Natural killer cell (primary cell): ENCODE data around the gene ADD1. TPM values are rescaled to one million over a fixed set of nuclear protein-coding genes. Genes with fewer than 3 reads are reported as not detected.
A peak's percentile ranks its signal among the peaks of the same experiment; 100 is the strongest.

ENCODE experiments used
- ATAC-seq, 3 donors: fragments of 150-1000 bp in 2 of 3; fragments of 200-7000 bp in 1 of 3; cut with Tn5 transposase; 1 replicate in 1 of 3; 2 replicates in 2 of 3; pipeline ENCODE4 v1.10.0; 2021; ENCODE audit warnings: mild to moderate bottlenecking in 2 of 3, moderate library complexity in 2 of 3
- DNase-seq, 2 donors: peaks; one replicate each; pipeline versions ENCODE4 v3.0.0 to v3.0.0-alpha.2; 2013 to 2021; ENCODE audit warnings: mixed read lengths in 1 of 2
- H3K27ac ChIP-seq: one replicate; pipeline ENCODE4 v1.5.1; 2013; ENCODE audit warnings: mild to moderate bottlenecking, low read length
- H3K27me3 ChIP-seq: one replicate; pipeline ENCODE4 v1.6.1; 2013; ENCODE audit warnings: low read length; ENCODE audit not compliant: control insufficient read depth, insufficient read depth
- H3K36me3 ChIP-seq: one replicate; pipeline ENCODE4 v1.6.1; 2013; ENCODE audit warnings: low read length; ENCODE audit not compliant: control insufficient read depth, insufficient read depth
- H3K4me1 ChIP-seq: one replicate; pipeline ENCODE4 v1.6.1; 2013; ENCODE audit warnings: low read length; ENCODE audit not compliant: control insufficient read depth, insufficient read depth
- H3K4me3 ChIP-seq: one replicate; pipeline ENCODE4 v1.5.1; 2013; ENCODE audit warnings: low read length
- H3K9me3 ChIP-seq: one replicate; pipeline ENCODE4 v1.6.1; 2013; ENCODE audit warnings: low read length; ENCODE audit not compliant: control insufficient read depth, insufficient read depth
- H3K27ac Mint-ChIP-seq, 2 donors: one replicate each; pipeline ENCODE4 v1.8.0; 2022; ENCODE audit warnings: mild to moderate bottlenecking in 2 of 2, mixed read lengths in 2 of 2, moderate library complexity in 1 of 2
- H3K27me3 Mint-ChIP-seq, 2 donors: one replicate each; pipeline ENCODE4 v1.8.0; 2022; ENCODE audit warnings: low read depth in 2 of 2, mixed read lengths in 2 of 2
- H3K36me3 Mint-ChIP-seq: one replicate; pipeline ENCODE4 v1.8.0; 2022; ENCODE audit warnings: mixed read lengths
- H3K4me1 Mint-ChIP-seq, 2 donors: one replicate each; pipeline ENCODE4 v1.8.0; 2022; ENCODE audit warnings: mixed read lengths in 2 of 2
- H3K4me3 Mint-ChIP-seq: one replicate; pipeline ENCODE4 v1.8.0; 2022; ENCODE audit warnings: mild to moderate bottlenecking, moderate library complexity, mixed read lengths
- H3K9me3 Mint-ChIP-seq, 2 donors: one replicate each; pipeline ENCODE4 v1.8.0; 2022; ENCODE audit warnings: mixed read lengths in 2 of 2
- CTCF ChIP-seq: fragments of 200-600 bp; IDR thresholded peaks from one replicate; pipeline ENCODE4 v1.8.0; 2022; ENCODE audit warnings: antibody characterized with exemption
- WGBS: methylation state at CpG from one replicate; pipeline ENCODE4 v1.1.7; 2013; ENCODE audit warnings: missing lambda C conversion rate; ENCODE audit not compliant: insufficient coverage; 5-methylcytosine and 5-hydroxymethylcytosine counted together
- intact Hi-C: fragments of 100-400 bp; cut with micrococcal nuclease; formaldehyde crosslinking; loops from one replicate; pipeline ENCODE4 v1.14.2; 2022
- total RNA-seq, 4 donors: library from RNA; stranded (reverse); fragments of 120-200 nt in 1 of 4; gene quantifications; one replicate each; pipeline versions ENCODE4 v1.2.3 to v1.2.4, GENCODE V29; 2013 to 2022

The ADD1 gene
- total RNA-seq, 3 donors from 2014 or later (not counting 1 experiment from before 2014, with no cell fraction given), result 383 to 465 (median 452) TPM

GRCh38 chr4:2947926-2948325 is 104.3 kb downstream of the ADD1 start:
- peaks cover 4% of the 10 kb centered on the region for H3K4me1 ChIP-seq
- Mint-ChIP-seq H3K36me3 (peaks cover 25% of the 10 kb centered on the region), H3K27ac (no peak overlapping the region), H3K27me3 (no peaks in the 10 kb centered on the region), H3K9me3 (no peaks in the 10 kb centered on the region), H3K4me1 (peaks cover 0 to 13% of the 10 kb centered on the region in 2 donors), H3K4me3 (no peak overlapping the region)
- TF ChIP-seq CTCF, result no peak
- H3K9me3 ChIP-seq, result no peaks in the 10 kb centered on the region
- no peaks in the 10 kb centered on the region for H3K27me3 ChIP-seq
- no peak for ATAC-seq
- DNase-seq, result no peak
- intact Hi-C loops, result no loop called here
- no peak overlapping the region for H3K27ac ChIP-seq
- no peak overlapping the region for H3K4me3 ChIP-seq
- 96% methylated on average over 11 of the region's 11 CpGs for WGBS
- H3K36me3 ChIP-seq, result peaks cover 74% of the 10 kb centered on the region

- Mint-ChIP-seq H3K9me3 (no peaks in the 10 kb centered on the region), H3K36me3 (peaks cover 33% of the 10 kb centered on the region), H3K4me1 (peaks cover 0 to 10% of the 10 kb centered on the region in 2 donors), H3K4me3 (no peak overlapping the region), H3K27ac (no peak overlapping the region), H3K27me3 (no peaks in the 10 kb centered on the region)
- no peak overlapping the region for H3K27ac ChIP-seq
- WGBS, result 95% methylated on average over 14 of the region's 14 CpGs
- intact Hi-C loops, result no loop called here
- DNase-seq, result peak in 1 of 2 donors; percentile 42
- H3K36me3 ChIP-seq, result peaks cover 78% of the 10 kb centered on the region
- H3K9me3 ChIP-seq, result no peaks in the 10 kb centered on the region
- no peaks in the 10 kb centered on the region for H3K4me1 ChIP-seq
- no peak overlapping the region for H3K4me3 ChIP-seq
- ATAC-seq, result peak in 1 of 3 donors; percentile 40
- no peak for TF ChIP-seq CTCF
- H3K27me3 ChIP-seq, result no peaks in the 10 kb centered on the region
Measured at GRCh38 chr4:2948895-2949781, 105.5 kb downstream of the ADD1 start.

GRCh38 chr4:2949782-2950125 is 106.1 kb downstream of the ADD1 start:
- H3K27ac Mint-ChIP-seq, result peak overlapping the region in 1 of 2 donors; percentile 24
- intact Hi-C loops, result no loop called here
- H3K27me3 Mint-ChIP-seq, result no peaks in the 10 kb centered on the region
- ATAC-seq, result no peak
- Histone ChIP-seq H3K4me1 (no peaks in the 10 kb centered on the region), H3K9me3 (no peaks in the 10 kb centered on the region), H3K27ac (no peak overlapping the region), H3K4me3 (no peak overlapping the region), H3K27me3 (no peaks in the 10 kb centered on the region), H3K36me3 (peaks cover 75% of the 10 kb centered on the region)
- H3K9me3 Mint-ChIP-seq, result no peaks in the 10 kb centered on the region
- TF ChIP-seq CTCF, result no peak
- H3K4me3 Mint-ChIP-seq, result no peak overlapping the region
- WGBS, result 96% methylated on average over 11 of the region's 11 CpGs
- H3K4me1 Mint-ChIP-seq, result peaks cover 0 to 15% of the 10 kb centered on the region in 2 donors
- peaks cover 33% of the 10 kb centered on the region for H3K36me3 Mint-ChIP-seq
- DNase-seq, result no peak
